Placental pericyte (primary cell): Measurements from ENCODE around the gene KEL. TPM values are rescaled to one million over a fixed set of nuclear protein-coding genes. Genes with fewer than 3 reads are reported as not detected.

Experiments
- total RNA-seq: library from RNA; depleted of rRNA; stranded (reverse); fragments of >200 nt; gene quantifications from 2 replicates; pipeline ENCODE4 v1.2.3, GENCODE V29; 2012

The KEL gene, protein sequence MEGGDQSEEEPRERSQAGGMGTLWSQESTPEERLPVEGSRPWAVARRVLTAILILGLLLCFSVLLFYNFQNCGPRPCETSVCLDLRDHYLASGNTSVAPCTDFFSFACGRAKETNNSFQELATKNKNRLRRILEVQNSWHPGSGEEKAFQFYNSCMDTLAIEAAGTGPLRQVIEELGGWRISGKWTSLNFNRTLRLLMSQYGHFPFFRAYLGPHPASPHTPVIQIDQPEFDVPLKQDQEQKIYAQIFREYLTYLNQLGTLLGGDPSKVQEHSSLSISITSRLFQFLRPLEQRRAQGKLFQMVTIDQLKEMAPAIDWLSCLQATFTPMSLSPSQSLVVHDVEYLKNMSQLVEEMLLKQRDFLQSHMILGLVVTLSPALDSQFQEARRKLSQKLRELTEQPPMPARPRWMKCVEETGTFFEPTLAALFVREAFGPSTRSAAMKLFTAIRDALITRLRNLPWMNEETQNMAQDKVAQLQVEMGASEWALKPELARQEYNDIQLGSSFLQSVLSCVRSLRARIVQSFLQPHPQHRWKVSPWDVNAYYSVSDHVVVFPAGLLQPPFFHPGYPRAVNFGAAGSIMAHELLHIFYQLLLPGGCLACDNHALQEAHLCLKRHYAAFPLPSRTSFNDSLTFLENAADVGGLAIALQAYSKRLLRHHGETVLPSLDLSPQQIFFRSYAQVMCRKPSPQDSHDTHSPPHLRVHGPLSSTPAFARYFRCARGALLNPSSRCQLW
- not detected in 2 replicates for total RNA-seq

DNA sequence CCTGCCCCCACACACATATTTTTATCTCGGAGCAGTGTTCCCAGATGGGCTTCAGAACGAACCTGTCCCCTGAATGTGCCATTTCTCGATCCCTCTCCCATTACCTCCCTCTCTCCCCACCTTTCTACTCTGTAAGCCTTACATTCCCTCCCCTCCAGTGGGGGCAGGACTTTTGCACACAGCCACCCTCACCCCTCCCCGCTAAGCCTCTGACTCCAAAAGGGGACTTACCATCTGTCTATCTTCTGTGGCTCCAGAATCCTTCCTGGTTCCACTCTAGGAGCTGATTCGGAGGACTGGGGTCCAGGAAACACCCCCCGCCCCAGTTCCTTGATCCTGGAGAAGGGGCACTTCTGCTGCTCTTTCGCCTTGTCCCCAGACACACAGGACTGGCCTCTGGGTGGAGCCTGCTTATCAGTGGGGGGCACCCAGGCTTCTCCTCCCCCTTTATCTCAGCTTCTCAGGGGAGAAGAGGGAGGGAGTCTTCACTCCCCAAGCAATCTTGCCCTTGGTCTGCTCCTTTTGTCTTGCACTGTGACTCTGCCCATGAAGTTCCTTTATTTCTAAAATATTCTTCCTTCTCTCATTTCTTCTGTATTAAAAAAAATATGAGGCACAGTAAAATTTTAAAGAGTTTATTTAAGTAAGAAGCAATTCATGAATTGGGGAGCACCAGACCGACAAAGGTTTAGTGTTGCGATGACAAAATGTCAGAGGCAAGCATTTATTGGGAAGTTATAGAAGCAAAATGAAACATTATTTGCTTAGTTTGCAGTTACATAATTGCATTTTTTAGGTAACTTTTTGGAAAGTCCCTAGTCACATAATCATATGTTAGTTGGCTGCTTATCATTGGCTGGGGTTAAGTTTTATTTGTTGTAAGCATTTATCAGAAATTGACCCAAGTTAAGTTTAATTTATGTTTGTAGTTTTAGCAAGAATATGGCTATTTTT lies at the start of gene KEL:
KEL (minus strand) TSS at position 391 of the 954 bp plus-strand sequence; CDS start at position 234, 157 bp downstream.

DNA sequence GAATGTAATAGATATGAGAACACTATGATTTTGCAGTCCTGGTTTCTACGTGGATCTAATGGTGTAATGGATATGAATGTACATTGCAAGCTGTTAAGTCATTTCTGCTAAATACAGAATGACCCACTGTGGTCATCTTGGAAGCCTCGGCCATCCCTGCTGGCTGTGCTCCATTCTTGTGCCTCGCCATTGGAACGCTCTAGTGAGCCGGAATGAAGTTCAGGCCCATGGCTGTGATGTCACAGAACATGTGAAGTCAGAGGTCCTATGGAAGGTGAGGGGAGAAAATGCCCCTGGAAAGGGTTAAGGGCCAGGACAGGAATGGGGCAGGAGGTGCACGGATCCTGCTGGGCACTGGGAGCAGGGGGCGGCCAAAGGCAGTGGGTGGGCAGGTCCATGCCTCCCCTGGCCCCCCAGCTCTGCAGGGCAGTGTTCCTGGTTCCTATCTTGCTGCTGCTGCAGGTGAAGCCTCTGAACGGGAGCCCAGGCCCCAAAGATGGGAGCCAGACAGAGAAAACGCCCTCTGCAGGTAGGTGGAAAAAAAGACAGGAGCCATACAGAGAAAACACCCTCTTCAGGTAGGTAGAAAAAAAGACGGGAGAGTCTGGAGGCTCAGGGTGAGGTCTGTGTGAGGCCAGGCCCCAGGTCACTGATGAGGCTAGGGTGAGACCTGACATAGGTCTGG lies 22.8 kb downstream of the KEL start, which contains the start of gene LLCFC1:
LLCFC1 (plus strand) TSS at position 259 of the 685 bp plus-strand sequence; CDS start at position 397, 138 bp downstream.

DNA sequence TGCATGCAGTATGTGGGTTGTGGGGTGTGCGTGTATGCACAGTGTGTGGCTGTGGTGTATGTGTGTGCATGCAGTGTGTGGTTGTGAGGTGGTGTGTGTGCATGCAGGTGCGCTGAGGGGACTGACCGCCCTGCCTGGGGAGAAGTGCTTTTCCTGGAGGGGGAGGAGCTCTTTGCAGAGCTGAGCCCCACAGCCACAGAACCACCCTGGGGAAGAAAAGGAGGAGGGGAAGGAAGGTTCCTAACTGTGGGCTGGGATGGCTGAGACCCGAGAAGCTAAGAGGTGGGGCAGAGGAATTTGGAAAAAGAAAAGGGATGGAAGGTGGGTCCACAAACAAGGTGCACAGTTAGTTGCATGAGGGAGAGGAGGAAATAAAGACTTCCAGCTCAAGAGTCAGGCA lies 28.5 kb downstream of the KEL start, which contains the start of gene TRPV5:
TRPV5 (minus strand) TSS at position 123 of the 400 bp plus-strand sequence. CDS start 287 bp downstream, outside the sequence.

Other genes with a start within 250 kb of the KEL start
- gene PRSS1, start 212.9 kb downstream of the KEL start, total RNA-seq = not detected in 2 replicates
- gene PRSS2, start 191.4 kb downstream of the KEL start, total RNA-seq = not detected in 2 replicates
- 2.4 and 26.8 TPM in 2 replicates for gene EPHB6, start 107.3 kb downstream of the KEL start, total RNA-seq
- gene TRPV6, start 76.6 kb downstream of the KEL start, total RNA-seq = not detected in 2 replicates
- not detected in 2 replicates for gene TRPV5, start 28.6 kb downstream of the KEL start, total RNA-seq
- gene LLCFC1, start 22.9 kb downstream of the KEL start, total RNA-seq = not detected in 2 replicates
- not detected in 2 replicates for gene OR9A2, start 64.8 kb upstream of the KEL start, total RNA-seq
- gene OR6V1, start 90.0 kb upstream of the KEL start, total RNA-seq = not detected in 2 replicates
- gene PIP, start 169.7 kb upstream of the KEL start, total RNA-seq = not detected in 2 replicates
- gene TAS2R39, start 221.1 kb upstream of the KEL start, total RNA-seq = not detected in 2 replicates